NCI-H2227 treated with DMSO at 0.1 percent for 48 hours (cell line): ENCODE data around the gene LTBP4.

Experiments
- DNase-seq: peaks from one replicate; lab custom pipeline; 2025; lab: John Stamatoyannopoulos, UW

Gene LTBP4

GRCh38 chr19:40662925-40663694 lies 61.9 kb downstream of the LTBP4 start:
- peak; percentile 96 for DNase-seq

DNA sequence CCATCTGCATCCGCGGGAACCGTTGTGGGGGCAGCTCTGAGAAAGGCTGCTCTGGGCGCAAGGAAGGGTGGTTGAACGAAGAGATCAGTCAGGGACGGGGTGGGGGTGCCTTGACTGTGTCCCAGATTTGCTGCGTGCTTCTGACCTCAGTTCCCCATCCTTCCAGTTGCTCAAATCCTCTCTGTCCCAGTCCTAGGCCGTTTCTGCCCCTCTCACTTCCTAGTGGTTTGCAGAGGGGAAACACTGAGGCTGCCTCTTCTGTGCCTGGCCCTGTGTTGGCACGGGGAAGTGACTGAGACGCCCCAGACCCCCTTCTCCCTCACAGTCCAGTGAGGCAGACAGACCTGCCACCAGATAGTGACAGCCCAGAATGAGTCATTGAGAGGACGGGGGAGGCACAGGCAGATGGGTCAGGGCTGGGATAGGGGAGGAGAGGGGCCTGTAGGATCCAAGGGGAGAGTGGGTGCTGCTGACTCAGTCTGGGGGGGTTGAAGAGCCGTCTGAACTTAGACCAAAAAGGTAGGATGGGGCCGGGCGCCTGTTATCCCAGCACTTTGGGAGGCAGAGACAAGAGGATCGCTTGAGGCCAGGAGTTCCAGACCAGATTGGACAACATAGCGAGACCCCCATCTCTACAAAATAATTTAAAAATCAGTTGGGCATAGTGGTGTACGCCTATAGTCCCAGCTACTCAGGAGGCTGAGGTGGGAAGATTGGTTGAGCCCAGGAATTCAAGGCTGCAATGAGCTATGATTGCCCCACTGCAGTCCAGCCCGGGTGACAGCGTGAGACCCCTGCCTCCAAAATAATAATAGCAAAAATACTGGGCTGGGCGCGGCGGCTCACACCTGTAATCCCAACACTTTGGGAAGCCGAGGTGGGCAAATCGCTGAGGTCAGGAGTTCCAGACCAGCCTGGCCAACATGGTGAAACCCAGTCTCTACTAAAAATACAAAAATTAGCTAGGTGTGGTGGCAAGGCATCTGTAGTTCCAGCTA lies 62.8 kb downstream of the LTBP4 start:
- no peak for DNase-seq

- DNase-seq, result no peak
Measured at GRCh38 chr19:40666803-40667438, 65.8 kb downstream of the LTBP4 start.

GRCh38 chr19:40667602-40668001 lies 66.4 kb downstream of the LTBP4 start:
- no peak for DNase-seq

DNA sequence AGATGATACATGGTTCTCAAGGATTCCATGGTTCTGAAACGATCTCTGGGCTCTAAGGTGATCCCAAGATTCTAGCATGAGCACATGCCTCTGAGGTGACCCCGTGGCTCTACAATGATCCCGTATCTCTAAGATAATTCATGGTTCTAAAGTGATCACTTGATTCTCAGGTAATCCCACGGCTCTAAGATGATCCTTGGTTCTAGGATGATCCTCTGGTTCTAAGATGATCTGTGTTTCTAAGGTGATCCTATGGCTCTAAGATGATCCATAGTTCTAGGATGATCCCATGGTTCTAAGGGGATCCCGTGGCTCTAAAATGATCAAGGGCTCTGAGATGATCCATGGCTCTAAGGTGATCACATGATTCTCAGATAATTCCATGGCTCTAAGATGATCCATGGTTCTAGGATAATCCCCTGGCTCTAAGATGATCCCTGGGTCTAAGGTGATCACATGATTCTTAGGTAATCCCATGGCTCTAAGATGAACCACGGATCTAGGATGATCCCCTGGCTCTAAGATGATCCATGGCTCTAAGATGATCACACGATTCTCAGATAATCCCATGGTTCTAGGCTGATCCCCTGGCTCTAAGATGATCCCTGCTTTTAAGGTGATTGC lies 67.9 kb downstream of the LTBP4 start:
- no peak for DNase-seq

DNA sequence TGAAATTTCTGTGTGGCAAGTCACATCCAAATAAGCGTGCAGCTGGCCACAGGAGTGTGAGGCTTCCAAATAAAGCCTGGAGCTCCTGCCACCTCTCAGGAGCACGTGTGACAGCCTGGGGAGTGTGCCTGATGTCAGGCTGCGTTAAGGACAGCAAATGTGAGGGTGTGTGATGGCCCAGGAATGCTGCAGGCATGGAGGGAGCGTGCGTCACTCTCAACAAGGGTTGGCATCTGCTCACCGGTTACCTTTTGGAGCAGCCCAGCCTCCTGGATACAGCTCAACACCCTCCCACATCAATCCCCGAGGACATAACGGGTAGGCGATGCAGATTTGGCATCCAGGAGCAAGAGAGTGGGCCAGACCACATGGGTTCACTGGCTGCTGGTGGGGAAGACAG lies 70.2 kb downstream of the LTBP4 start:
- no peak for DNase-seq

DNA sequence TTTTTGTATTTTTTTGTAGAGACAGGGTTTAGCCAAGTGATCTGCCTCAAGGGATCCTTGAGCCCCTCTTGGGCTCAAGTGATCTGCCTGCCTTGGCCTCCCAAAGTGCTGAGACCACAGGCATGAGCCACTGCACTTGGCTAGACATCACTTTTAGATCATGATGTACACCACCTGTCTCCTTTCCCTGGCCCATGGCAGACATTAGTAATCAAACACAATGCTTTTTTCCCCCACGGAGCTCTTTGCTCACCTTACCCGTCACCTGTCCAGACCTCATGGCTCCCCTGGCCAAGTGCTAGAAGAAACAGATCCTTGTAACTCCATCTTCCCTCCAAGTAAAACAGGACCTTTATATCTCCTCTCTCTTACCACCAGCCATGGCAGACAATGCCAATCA lies 70.9 kb downstream of the LTBP4 start:
- DNase-seq, result no peak

- no peak for DNase-seq
Measured at GRCh38 chr19:40672573-40673299, 71.6 kb downstream of the LTBP4 start.

DNA sequence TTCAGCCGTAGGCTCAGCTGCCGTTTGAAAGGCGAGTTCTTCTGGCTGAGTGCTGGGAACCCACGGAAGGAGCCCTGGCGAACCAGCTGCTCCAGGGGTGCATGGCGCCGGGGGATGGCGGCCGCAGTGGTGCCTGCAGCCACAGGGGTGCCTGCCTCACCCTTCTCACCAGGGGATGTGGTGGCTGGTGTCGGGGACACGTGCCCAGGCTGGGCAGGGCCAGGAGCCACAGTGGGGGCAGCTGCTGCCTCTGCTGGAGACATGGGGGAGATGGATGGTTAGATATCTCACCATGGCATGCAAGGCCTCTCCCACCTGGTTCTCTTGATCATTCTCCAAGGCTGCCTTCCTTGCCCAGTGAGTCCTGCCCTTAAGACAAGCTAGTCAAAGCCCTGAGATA lies 72.2 kb downstream of the LTBP4 start:
- DNase-seq, result no peak

DNA sequence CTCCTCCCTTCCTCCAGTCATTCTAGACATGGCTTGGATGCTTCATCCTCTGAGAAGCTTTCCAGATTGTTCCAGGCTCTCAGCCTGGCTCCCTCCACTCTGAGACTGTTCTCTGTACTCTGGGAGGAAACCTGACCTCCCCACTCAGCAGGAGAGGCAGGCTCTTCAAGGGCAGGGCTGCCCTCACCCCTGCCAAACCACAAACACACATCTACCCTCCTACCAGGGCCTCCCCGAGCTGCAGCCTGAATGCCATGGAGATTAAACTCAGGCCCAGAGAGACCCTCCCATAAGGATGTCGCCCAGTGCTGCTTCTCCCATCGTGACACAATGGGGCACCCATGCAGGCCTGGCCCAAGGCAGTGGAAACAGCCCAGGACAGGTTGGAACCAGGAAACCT lies 73.1 kb downstream of the LTBP4 start:
- no peak for DNase-seq

DNA sequence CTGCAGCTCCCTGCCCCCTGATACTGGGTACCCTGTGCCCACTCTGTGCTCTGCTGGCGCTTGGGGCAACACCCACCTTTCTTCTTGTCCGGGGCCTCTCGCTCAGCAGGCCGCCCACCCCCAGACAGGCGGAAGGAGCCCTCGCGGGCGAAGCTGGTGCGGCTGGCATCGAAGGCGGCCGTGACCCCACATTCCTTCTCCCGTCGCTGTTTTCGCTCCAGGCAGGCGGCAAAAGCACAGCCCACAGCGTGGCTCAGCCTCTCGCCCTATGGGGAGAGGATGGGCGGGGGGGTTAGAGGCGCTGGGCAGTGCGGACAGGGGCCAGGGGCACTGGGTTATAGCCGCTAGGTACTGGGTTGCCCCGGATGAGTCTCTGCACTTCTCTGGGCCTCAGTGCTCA lies 76.0 kb downstream of the LTBP4 start:
- no peak for DNase-seq
